GM19467 (cell line): ENCODE data around the gene RGS10.

Experiments used
- ATAC-seq: cut with Tn5 transposase; IDR thresholded peaks from one replicate; pipeline ENCODE4 v1.9.1; 2021; ENCODE audit warnings: mild to moderate bottlenecking, moderate library complexity; ENCODE audit not compliant: unreplicated experiment

The RGS10 gene

GRCh38 chr10:119499677-119500002 lies 42.9 kb downstream of the RGS10 start:
- no peak for ATAC-seq

GRCh38 chr10:119498889-119499676 lies 43.4 kb downstream of the RGS10 start:
- ATAC-seq: no peak

GRCh38 chr10:119497243-119497642 lies 45.3 kb downstream of the RGS10 start:
- no peak for ATAC-seq

GRCh38 chr10:119496273-119496672 lies 46.2 kb downstream of the RGS10 start:
- ATAC-seq: peak; percentile 52

- ATAC-seq: no peak
Measured at GRCh38 chr10:119495545-119495944, 47.0 kb downstream of the RGS10 start.

GRCh38 chr10:119495021-119495505 lies 47.5 kb downstream of the RGS10 start:
- ATAC-seq: no peak

- no peak for ATAC-seq
Measured at GRCh38 chr10:119494236-119495020, 48.1 kb downstream of the RGS10 start.

- no peak for ATAC-seq
Measured at GRCh38 chr10:119493155-119493554, 49.4 kb downstream of the RGS10 start.

GRCh38 chr10:119491966-119492757 lies 50.4 kb downstream of the RGS10 start:
- no peak for ATAC-seq

- ATAC-seq: no peak
Measured at GRCh38 chr10:119489991-119490326, 52.6 kb downstream of the RGS10 start.

GRCh38 chr10:119488675-119489074 lies 53.8 kb downstream of the RGS10 start:
- no peak for ATAC-seq

- no peak for ATAC-seq
Measured at GRCh38 chr10:119483839-119484238, 58.7 kb downstream of the RGS10 start.

- no peak for ATAC-seq
Measured at GRCh38 chr10:119483001-119483400, 59.5 kb downstream of the RGS10 start.

- no peak for ATAC-seq
Measured at GRCh38 chr10:119481781-119482426, 60.6 kb downstream of the RGS10 start.

- ATAC-seq: no peak
Measured at GRCh38 chr10:119480667-119481066, 61.9 kb downstream of the RGS10 start.

- ATAC-seq: no peak
Measured at GRCh38 chr10:119479532-119479931, 63.0 kb downstream of the RGS10 start.

GRCh38 chr10:119478811-119479341 lies 63.6 kb downstream of the RGS10 start:
- ATAC-seq: no peak

GRCh38 chr10:119478111-119478802 lies 64.3 kb downstream of the RGS10 start:
- peak; percentile 82 for ATAC-seq

- peak; percentile 54 for ATAC-seq
Measured at GRCh38 chr10:119477444-119477843, 65.1 kb downstream of the RGS10 start.

- no peak for ATAC-seq
Measured at GRCh38 chr10:119474606-119475005, 67.9 kb downstream of the RGS10 start.
